ENCODE data around the gene CEP170B. TPM values are rescaled to one million over a fixed set of nuclear protein-coding genes. Genes with fewer than 3 reads are reported as not detected.

Gene CEP170B
- total and polyA plus RNA-seq, 4 donors = 1.5 to 10.9 (median 6.7) TPM

- Histone ChIP-seq H3K36me3 (ENCODE audit: control insufficient read depth in 4 of 4, insufficient read depth in 3 of 4, low read depth in 1 of 4, low read length in 3 of 4) (no peaks in the 10 kb centered on the region), H3K27me3 (ENCODE audit: control insufficient read depth in 4 of 4, insufficient read depth in 4 of 4, low read length in 3 of 4) (peaks cover 0 to 3% (median 0%) of the 10 kb centered on the region in 4 donors), H3K9me3 (ENCODE audit: control insufficient read depth in 4 of 4, low read length in 3 of 4) (no peaks in the 10 kb centered on the region), H3K4me3 (ENCODE audit: low read depth in 1 of 3, low read length in 3 of 3) (no peak overlapping the region), H3K27ac (ENCODE audit: low read depth in 1 of 2, low read length in 2 of 2) (no peak overlapping the region), H3K9ac (ENCODE audit: low read depth in 1 of 2, low read length in 2 of 2) (no peak overlapping the region), H3K4me1 (ENCODE audit: control insufficient read depth in 4 of 4, insufficient read depth in 4 of 4, low read length in 3 of 4) (no peaks in the 10 kb centered on the region)
- TF ChIP-seq ZBTB33 (IDR thresholded peaks at IDR 0.05) (no peak), MAX (IDR thresholded peaks at IDR 0.05) (no peak), FOXA1 (IDR thresholded peaks at IDR 0.05) (no peak), HNF4G (IDR thresholded peaks at IDR 0.05) (no peak), TAF1 (conservative IDR thresholded peaks at IDR 0.05) (no peak), CTCF (IDR thresholded peaks at IDR 0.05; ENCODE audit: low read depth, low read length, missing input control) (no peak), JUND (IDR thresholded peaks at IDR 0.05) (no peak), FOXA2 (IDR thresholded peaks at IDR 0.05) (no peak), GABPA (IDR thresholded peaks at IDR 0.05 in 1 of 2, conservative IDR thresholded peaks at IDR 0.05 in 1 of 2) (no peak), EGR1 (IDR thresholded peaks at IDR 0.05; ENCODE audit: low read depth in 2 of 2) (no peak), SP1 (IDR thresholded peaks at IDR 0.05) (no peak), YY1 (IDR thresholded peaks at IDR 0.05) (no peak), HNF4A (conservative IDR thresholded peaks at IDR 0.05) (no peak), RAD21 (IDR thresholded peaks at IDR 0.05) (no peak), NR2F2 (IDR thresholded peaks at IDR 0.05) (no peak), RXRA (IDR thresholded peaks at IDR 0.05) (no peak)
- DNase-seq (ENCODE audit: low spot score) = no peak
- 83% methylated on average over 12 of the region's 12 CpGs for WGBS
Observed at GRCh38 chr14:104900639-104901512, 35.8 kb downstream of the CEP170B start.

GRCh38 chr14:104903990-104904389, 38.9 kb downstream of the CEP170B start:
- no peak overlapping the region for H3K4me3 ChIP-seq (ENCODE audit: low read depth in 1 of 3, low read length in 3 of 3)
- 91% methylated on average over 7 of the region's 7 CpGs for WGBS
- H3K27ac ChIP-seq (ENCODE audit: low read depth in 1 of 2, low read length in 2 of 2) = no peak overlapping the region
- DNase-seq (ENCODE audit: low spot score) = no peak
- H3K36me3 ChIP-seq (ENCODE audit: control insufficient read depth in 4 of 4, insufficient read depth in 3 of 4, low read depth in 1 of 4, low read length in 3 of 4) = no peaks in the 10 kb centered on the region
- H3K9me3 ChIP-seq (ENCODE audit: control insufficient read depth in 4 of 4, low read length in 3 of 4) = no peaks in the 10 kb centered on the region
- peaks cover 0 to 3% (median 0%) of the 10 kb centered on the region in 4 donors for H3K27me3 ChIP-seq (ENCODE audit: control insufficient read depth in 4 of 4, insufficient read depth in 4 of 4, low read length in 3 of 4)
- no peak overlapping the region for H3K9ac ChIP-seq (ENCODE audit: low read depth in 1 of 2, low read length in 2 of 2)
- TF ChIP-seq NR2F2 (IDR thresholded peaks at IDR 0.05) (no peak), CTCF (IDR thresholded peaks at IDR 0.05; ENCODE audit: low read depth, low read length, missing input control) (no peak), YY1 (IDR thresholded peaks at IDR 0.05) (no peak), EGR1 (IDR thresholded peaks at IDR 0.05; ENCODE audit: low read depth in 2 of 2) (no peak), RXRA (IDR thresholded peaks at IDR 0.05) (no peak), GABPA (IDR thresholded peaks at IDR 0.05 in 1 of 2, conservative IDR thresholded peaks at IDR 0.05 in 1 of 2) (no peak), MAX (IDR thresholded peaks at IDR 0.05) (no peak), FOXA1 (IDR thresholded peaks at IDR 0.05) (no peak), TAF1 (conservative IDR thresholded peaks at IDR 0.05) (no peak), SP1 (IDR thresholded peaks at IDR 0.05) (no peak), RAD21 (IDR thresholded peaks at IDR 0.05) (no peak)
- TF ChIP-seq, protein P1, sequence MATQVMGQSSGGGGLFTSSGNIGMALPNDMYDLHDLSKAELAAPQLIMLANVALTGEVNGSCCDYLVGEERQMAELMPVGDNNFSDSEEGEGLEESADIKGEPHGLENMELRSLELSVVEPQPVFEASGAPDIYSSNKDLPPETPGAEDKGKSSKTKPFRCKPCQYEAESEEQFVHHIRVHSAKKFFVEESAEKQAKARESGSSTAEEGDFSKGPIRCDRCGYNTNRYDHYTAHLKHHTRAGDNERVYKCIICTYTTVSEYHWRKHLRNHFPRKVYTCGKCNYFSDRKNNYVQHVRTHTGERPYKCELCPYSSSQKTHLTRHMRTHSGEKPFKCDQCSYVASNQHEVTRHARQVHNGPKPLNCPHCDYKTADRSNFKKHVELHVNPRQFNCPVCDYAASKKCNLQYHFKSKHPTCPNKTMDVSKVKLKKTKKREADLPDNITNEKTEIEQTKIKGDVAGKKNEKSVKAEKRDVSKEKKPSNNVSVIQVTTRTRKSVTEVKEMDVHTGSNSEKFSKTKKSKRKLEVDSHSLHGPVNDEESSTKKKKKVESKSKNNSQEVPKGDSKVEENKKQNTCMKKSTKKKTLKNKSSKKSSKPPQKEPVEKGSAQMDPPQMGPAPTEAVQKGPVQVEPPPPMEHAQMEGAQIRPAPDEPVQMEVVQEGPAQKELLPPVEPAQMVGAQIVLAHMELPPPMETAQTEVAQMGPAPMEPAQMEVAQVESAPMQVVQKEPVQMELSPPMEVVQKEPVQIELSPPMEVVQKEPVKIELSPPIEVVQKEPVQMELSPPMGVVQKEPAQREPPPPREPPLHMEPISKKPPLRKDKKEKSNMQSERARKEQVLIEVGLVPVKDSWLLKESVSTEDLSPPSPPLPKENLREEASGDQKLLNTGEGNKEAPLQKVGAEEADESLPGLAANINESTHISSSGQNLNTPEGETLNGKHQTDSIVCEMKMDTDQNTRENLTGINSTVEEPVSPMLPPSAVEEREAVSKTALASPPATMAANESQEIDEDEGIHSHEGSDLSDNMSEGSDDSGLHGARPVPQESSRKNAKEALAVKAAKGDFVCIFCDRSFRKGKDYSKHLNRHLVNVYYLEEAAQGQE (IDR thresholded peaks at IDR 0.05) = no peak
- no peaks in the 10 kb centered on the region for H3K4me1 ChIP-seq (ENCODE audit: control insufficient read depth in 4 of 4, insufficient read depth in 4 of 4, low read length in 3 of 4)
